ENCODE data around the gene BEST4.

GRCh38 chr1:44747878-44748277, 40.1 kb downstream of the BEST4 start:
- no peak for TF ChIP-seq EP300 (IDR thresholded peaks at IDR 0.05)
- TF ChIP-seq, protein P1, sequence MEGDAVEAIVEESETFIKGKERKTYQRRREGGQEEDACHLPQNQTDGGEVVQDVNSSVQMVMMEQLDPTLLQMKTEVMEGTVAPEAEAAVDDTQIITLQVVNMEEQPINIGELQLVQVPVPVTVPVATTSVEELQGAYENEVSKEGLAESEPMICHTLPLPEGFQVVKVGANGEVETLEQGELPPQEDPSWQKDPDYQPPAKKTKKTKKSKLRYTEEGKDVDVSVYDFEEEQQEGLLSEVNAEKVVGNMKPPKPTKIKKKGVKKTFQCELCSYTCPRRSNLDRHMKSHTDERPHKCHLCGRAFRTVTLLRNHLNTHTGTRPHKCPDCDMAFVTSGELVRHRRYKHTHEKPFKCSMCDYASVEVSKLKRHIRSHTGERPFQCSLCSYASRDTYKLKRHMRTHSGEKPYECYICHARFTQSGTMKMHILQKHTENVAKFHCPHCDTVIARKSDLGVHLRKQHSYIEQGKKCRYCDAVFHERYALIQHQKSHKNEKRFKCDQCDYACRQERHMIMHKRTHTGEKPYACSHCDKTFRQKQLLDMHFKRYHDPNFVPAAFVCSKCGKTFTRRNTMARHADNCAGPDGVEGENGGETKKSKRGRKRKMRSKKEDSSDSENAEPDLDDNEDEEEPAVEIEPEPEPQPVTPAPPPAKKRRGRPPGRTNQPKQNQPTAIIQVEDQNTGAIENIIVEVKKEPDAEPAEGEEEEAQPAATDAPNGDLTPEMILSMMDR (IDR thresholded peaks at IDR 0.05), result no peak
